HG03432 (cell line): ENCODE measurements around the gene KRT25.

Source experiments
- ATAC-seq: cut with Tn5 transposase; IDR thresholded peaks from one replicate; pipeline ENCODE4 v1.9.1; 2021; ENCODE audit warnings: mild to moderate bottlenecking, moderate library complexity; ENCODE audit not compliant: unreplicated experiment

The KRT25 gene

DNA sequence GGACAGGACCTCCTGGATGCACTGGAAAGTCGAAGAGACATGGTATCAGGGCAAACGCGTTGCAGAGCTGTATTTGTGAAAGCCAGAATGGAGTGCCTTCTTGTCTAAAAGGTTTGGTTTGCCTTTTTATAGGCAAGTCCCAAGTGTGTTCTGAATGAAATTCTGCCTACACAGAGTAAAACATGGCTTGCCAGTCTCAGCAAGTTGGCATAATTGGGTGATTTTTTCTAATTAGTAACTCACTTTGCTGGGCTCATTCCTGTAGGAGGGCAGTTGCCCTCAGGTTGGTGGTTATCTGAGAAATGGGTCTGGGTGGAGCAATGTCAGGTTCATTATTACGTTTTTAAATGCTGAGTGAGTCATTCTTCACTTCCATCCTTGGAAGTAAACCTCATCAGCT lies at the start of gene KRT25:
Gene KRT25 (minus strand): TSS at position 101 of the 400 bp plus-strand sequence. CDS start 60 bp downstream, at position 41.
- no peak for ATAC-seq

- no peak for ATAC-seq
Observed at GRCh38 chr17:40803617-40804082, 48.5 kb upstream of the KRT25 start.

DNA sequence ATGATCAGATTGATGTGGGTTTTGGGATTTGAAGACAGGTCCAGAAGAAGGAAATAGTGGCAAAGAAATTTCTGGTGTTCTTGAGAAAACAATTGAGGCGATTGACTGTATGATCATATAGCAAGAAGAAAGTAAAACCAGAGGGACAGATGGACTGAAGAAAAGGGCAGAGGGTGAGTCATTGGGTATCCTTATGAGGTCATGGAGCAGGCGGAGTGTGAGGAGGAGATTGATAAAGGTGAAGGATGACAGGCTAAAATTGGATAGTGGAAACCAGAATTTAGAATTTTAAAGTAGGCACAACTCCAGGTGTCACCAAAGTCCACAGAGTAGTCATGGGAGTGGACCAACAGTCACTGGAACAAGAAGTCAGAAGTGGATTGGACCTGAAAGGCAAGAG lies 46.0 kb upstream of the KRT25 start:
- no peak for ATAC-seq

GRCh38 chr17:40800381-40800780 lies 45.2 kb upstream of the KRT25 start:
- no peak for ATAC-seq

DNA sequence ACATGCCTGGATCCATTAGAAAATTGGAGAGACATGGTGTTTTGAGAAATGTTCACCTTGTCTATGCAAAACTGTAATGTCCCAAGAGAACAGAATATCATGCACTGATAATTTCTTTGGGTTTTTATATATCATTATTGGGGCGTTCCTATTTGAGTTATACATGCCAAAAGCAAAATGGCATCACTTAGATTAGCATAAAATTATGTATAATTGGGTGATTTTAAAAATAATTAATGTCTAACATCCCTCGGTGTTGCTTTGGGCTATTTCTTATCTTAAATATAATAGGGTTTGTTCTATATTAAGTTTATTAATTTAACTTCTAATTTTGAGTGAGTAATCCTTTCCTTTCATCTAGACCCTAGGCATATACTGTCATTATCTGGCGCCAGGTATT lies 44.7 kb upstream of the KRT25 start, which contains the start of gene KRT28:
Gene KRT28 (minus strand): TSS at position 101 of the 400 bp plus-strand sequence. CDS start 66 bp downstream, at position 35.
- no peak for ATAC-seq

GRCh38 chr17:40796846-40797245 lies 41.7 kb upstream of the KRT25 start:
- ATAC-seq: no peak

DNA sequence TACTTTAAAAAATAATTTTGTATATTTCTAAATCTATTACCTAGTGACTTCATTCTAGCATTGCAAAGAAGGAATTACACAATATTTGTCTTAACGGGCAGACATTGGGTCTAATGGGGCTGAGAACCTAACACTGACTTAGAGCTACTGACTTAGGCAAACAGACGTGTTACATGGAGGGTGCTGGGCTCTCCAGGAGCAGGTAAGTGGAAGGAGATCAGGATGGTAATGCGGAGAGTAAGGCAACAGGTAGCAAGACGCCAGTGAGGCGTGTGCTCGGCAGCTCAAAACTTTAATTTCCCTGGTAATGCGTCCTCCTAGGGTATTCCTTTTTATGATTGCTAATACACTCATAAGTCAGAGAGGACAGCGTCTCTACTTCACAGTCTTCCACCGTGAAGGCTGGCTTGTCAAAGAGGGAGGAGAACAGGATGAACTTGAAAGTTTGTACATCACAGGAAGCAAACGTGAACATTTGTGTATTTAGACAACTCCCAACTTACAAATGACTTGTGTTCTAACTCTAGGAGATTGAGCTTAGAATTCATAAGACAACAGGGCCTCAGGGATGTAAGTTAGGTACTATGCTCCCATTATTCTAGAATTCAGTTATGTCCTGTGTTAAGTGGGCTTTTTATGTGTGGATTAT lies 40.0 kb upstream of the KRT25 start:
- no peak for ATAC-seq

GRCh38 chr17:40794466-40794865 lies 39.3 kb upstream of the KRT25 start:
- ATAC-seq: no peak

DNA sequence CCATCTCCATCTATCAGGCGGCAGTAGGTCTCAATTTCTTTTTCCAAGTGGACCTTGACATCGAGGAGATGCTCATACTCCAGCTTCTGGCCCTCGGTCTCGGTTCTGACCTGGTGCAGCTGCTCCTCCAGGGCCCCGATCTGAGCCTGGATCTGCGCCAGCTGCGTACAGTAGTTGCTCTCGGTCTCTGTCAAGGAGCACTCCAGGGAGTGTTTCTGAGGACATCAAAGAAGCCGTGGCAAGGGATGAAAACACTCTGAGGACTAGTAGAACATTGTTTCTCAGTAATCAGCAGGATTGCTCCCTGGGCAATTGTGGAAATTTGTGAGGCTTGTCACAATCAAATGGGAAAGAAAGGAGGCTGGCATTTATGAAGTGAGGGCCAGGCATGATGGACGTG lies 38.7 kb upstream of the KRT25 start:
- no peak for ATAC-seq

GRCh38 chr17:40791787-40792436 lies 36.8 kb upstream of the KRT25 start:
- no peak for ATAC-seq

- ATAC-seq: no peak
Observed at GRCh38 chr17:40791111-40791510, 36.0 kb upstream of the KRT25 start.

- no peak for ATAC-seq
Observed at GRCh38 chr17:40782450-40782849, 27.3 kb upstream of the KRT25 start, which contains the start of gene KRT27. KRT27 (minus strand) TSS chr17:40782550; CDS start chr17:40782493, 57 bp downstream.

DNA sequence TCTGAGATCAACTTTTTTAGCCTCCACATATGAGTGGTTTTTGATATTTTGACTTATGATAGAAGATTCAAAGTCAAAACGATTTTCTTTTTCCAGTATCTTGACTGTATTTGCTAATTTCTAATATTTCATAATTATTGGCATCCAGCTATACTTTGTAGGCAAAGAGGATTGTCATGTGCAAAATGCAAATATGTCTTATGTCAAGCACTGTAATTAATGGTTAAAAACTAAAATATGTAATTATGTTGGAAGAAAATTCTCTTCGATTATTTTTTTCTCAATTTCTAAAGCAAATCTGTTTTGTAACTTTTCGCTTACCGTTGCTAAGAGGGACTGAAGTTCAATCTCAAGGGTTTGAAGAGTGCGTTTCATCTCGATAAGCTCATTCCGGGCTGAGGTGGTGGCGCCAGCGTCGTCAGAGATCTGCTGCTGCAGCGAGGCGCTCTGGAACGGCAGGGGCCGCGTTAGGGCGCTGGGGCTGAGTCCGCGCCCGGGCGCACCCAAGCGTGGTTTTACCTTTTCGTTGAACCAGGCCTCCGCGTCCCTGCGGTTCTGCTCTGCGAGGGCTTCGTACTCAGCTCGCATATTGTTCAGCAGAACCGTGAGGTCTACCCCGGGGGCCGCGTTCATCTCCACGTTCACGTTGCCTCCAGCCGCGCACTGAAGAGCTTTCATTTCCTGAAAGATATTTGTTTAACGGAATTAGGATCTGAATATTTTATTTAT lies 24.2 kb upstream of the KRT25 start:
- no peak for ATAC-seq

- ATAC-seq: no peak
Observed at GRCh38 chr17:40778461-40778860, 23.3 kb upstream of the KRT25 start.

GRCh38 chr17:40777971-40778370 lies 22.8 kb upstream of the KRT25 start:
- no peak for ATAC-seq

- ATAC-seq: no peak
Observed at GRCh38 chr17:40777459-40777858, 22.3 kb upstream of the KRT25 start.

DNA sequence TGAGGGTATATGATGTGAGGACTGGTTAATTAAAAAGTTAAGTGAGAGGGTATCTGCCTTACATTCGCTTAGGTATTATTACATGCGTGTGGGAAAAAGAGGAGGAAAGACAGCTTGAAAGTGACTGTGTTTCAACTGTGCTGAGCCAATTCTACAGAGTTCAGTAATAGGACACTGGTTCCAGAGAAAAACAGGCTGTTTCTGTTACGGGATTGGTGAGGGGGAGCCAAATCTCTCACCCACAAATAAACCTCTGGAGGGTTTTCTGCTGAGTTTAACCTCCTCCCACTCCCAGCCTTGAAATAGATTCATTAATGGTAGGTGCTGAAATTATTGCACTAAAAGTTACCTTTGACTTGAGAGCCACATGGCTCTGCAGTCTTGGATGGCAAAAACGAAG lies 20.8 kb upstream of the KRT25 start:
- no peak for ATAC-seq

- no peak for ATAC-seq
Observed at GRCh38 chr17:40772101-40772500, 17.0 kb upstream of the KRT25 start, which contains the start of gene KRT26. KRT26 (minus strand) TSS chr17:40772201; CDS start chr17:40772113, 88 bp downstream.

DNA sequence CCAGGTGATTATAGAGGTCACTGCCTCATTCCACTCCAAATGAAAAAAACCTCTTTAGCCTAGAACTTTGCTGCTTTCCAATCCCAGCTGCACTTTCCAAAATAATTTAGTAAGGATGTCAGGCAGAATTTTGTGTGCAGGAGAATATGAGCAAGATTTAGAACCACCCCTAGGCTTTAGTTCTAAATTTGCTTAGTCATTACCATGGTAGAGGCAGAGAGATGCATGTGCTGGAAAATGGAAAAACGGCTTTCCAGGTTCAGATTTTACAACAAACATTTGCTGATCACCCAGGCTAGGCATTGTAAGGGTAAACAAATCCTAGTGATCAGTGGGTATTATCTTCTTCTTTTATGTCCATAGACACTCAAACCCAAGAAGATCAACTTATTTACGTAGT lies 10.5 kb upstream of the KRT25 start:
- ATAC-seq: no peak

DNA sequence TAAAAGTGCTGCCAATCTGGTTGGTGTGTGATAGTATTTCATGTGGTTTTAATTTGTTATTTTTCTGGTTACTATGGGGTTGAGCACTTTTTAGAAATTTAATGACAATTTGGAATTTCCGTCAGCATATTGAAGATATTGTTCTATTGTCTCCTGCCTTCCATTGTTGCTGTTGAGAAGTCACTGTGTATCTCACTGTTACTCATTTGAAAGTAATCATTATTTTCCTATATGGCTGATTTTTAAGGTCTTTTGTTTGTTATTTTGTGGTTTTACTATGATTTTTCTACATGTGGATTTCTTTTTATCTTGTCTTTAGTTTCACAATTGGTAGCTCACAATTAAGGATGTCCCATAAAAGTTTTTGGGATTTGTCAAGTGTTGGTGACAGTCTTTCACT lies 8.6 kb upstream of the KRT25 start:
- ATAC-seq: no peak
